GM12892 (cell line): ENCODE data around the gene JCAD.

ENCODE experiments used
- POLR2A ChIP-seq: IDR thresholded peaks from 2 replicates; pipeline ENCODE4 v1.6.1; 2011; ENCODE audit warnings: low read depth, low read length, control low read depth
- POLR2AphosphoS5 ChIP-seq: IDR thresholded peaks from 2 replicates; pipeline ENCODE4 v1.6.1; 2011; ENCODE audit warnings: low read depth, low read length, control low read depth
- TAF1 ChIP-seq: IDR thresholded peaks from 2 replicates; pipeline ENCODE4 v1.6.1; 2011; ENCODE audit warnings: low read depth, mild to moderate bottlenecking, control low read depth, low read length, borderline replicate concordance

DNA sequence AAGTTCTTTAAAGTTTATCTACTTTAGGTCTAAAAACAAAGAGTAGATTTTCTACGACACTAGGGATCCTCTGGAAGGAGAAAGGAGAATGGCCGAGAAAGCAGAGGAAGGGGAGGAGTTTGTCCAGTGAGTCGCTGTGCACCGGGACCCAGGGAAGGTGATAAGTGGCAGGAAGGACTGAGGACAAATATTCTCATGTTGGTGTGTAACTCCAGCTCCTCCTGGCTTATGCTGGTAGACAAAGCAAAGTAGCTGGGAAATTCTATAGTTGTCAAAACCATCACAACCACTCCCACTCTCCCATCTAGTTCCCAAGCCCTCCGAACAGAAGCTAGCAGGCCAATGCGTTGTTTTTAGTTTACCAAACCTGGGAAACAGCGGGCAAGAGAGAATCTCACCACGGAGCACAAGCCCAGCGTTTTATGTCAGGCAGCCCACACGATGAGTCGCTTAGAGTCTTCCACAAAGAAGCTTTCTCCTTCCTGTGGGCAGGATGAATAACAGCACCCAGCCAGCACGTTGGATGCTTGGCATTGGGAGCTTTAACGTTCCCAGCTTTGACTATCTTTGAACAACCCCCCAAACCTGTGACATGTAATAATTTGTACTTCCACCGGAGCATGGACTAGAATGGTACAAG lies 32.9 kb upstream of the JCAD start:
- TF ChIP-seq TAF1: no peak
- no peak for TF ChIP-seq POLR2AphosphoS5
- no peak for TF ChIP-seq POLR2A
